ENCODE data around the gene HLA-DPB1. TPM values are rescaled to one million over a fixed set of nuclear protein-coding genes. Genes with fewer than 3 reads are reported as not detected.

HLA-DPB1 gene
- total and polyA plus RNA-seq, 9 of the 15 experiments (the other 6 are each of a cell fraction or from before 2014, with no cell fraction given) = 0.07 to 1.2 (median 0.51) TPM

DNA sequence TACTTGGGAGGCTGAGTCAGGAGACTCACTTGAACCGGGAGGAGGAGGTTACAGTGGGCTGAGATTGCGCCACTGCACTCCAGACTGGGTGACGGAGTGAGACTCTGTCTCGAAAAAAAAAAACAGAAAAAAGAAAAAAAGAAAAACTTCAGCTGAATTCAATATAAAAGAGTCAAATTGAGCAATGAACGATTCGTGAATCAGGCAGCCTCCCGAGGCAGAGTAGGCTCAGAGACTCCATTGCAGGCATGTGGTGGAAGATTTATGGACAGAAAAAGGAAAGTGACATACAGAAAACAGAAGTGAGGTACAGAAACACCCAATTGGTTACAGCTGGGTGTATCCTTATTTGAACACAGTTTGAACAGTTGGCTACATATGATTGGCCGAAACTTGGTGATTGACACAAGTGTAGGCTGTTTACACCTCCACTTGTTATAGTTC lies 56.3 kb downstream of the HLA-DPB1 start (continued):
- TF ChIP-seq, protein P1, sequence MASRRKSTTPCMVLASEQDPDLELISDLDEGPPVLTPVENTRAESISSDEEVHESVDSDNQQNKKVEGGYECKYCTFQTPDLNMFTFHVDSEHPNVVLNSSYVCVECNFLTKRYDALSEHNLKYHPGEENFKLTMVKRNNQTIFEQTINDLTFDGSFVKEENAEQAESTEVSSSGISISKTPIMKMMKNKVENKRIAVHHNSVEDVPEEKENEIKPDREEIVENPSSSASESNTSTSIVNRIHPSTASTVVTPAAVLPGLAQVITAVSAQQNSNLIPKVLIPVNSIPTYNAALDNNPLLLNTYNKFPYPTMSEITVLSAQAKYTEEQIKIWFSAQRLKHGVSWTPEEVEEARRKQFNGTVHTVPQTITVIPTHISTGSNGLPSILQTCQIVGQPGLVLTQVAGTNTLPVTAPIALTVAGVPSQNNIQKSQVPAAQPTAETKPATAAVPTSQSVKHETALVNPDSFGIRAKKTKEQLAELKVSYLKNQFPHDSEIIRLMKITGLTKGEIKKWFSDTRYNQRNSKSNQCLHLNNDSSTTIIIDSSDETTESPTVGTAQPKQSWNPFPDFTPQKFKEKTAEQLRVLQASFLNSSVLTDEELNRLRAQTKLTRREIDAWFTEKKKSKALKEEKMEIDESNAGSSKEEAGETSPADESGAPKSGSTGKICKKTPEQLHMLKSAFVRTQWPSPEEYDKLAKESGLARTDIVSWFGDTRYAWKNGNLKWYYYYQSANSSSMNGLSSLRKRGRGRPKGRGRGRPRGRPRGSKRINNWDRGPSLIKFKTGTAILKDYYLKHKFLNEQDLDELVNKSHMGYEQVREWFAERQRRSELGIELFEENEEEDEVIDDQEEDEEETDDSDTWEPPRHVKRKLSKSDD (conservative IDR thresholded peaks at IDR 0.05; ENCODE audit: low read length) = no peak
- TF ChIP-seq MXI1 (IDR thresholded peaks at IDR 0.05; ENCODE audit: low read depth, low read length) = no peak
- TF ChIP-seq SIN3A (IDR thresholded peaks at IDR 0.05; ENCODE audit: borderline replicate concordance in 2 of 2, control insufficient read depth in 1 of 2, low read depth in 2 of 2, low read length in 2 of 2) = no peak
- TF ChIP-seq, protein P2, sequence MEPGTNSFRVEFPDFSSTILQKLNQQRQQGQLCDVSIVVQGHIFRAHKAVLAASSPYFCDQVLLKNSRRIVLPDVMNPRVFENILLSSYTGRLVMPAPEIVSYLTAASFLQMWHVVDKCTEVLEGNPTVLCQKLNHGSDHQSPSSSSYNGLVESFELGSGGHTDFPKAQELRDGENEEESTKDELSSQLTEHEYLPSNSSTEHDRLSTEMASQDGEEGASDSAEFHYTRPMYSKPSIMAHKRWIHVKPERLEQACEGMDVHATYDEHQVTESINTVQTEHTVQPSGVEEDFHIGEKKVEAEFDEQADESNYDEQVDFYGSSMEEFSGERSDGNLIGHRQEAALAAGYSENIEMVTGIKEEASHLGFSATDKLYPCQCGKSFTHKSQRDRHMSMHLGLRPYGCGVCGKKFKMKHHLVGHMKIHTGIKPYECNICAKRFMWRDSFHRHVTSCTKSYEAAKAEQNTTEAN (CRISPR knock-in tag; IDR thresholded peaks at IDR 0.05) = no peak
- TF ChIP-seq, protein P3, sequence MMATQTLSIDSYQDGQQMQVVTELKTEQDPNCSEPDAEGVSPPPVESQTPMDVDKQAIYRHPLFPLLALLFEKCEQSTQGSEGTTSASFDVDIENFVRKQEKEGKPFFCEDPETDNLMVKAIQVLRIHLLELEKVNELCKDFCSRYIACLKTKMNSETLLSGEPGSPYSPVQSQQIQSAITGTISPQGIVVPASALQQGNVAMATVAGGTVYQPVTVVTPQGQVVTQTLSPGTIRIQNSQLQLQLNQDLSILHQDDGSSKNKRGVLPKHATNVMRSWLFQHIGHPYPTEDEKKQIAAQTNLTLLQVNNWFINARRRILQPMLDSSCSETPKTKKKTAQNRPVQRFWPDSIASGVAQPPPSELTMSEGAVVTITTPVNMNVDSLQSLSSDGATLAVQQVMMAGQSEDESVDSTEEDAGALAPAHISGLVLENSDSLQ (IDR thresholded peaks at IDR 0.05) = peak; percentile 93
- TF ChIP-seq, protein P4, sequence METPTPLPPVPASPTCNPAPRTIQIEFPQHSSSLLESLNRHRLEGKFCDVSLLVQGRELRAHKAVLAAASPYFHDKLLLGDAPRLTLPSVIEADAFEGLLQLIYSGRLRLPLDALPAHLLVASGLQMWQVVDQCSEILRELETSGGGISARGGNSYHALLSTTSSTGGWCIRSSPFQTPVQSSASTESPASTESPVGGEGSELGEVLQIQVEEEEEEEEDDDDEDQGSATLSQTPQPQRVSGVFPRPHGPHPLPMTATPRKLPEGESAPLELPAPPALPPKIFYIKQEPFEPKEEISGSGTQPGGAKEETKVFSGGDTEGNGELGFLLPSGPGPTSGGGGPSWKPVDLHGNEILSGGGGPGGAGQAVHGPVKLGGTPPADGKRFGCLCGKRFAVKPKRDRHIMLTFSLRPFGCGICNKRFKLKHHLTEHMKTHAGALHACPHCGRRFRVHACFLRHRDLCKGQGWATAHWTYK (CRISPR knock-in tag; IDR thresholded peaks at IDR 0.05) = no peak
- TF ChIP-seq PBX2 (CRISPR knock-in tag; IDR thresholded peaks at IDR 0.05; ENCODE audit: low read depth) = no peak
- TF ChIP-seq PBX2 (tag; conservative IDR thresholded peaks at IDR 0.05; ENCODE audit: low read depth) = peak; percentile 93
- TF ChIP-seq, protein P5, sequence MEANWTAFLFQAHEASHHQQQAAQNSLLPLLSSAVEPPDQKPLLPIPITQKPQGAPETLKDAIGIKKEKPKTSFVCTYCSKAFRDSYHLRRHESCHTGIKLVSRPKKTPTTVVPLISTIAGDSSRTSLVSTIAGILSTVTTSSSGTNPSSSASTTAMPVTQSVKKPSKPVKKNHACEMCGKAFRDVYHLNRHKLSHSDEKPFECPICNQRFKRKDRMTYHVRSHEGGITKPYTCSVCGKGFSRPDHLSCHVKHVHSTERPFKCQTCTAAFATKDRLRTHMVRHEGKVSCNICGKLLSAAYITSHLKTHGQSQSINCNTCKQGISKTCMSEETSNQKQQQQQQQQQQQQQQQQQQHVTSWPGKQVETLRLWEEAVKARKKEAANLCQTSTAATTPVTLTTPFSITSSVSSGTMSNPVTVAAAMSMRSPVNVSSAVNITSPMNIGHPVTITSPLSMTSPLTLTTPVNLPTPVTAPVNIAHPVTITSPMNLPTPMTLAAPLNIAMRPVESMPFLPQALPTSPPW (CRISPR knock-in tag; IDR thresholded peaks at IDR 0.05) = no peak
- TF ChIP-seq ZNF785 (CRISPR knock-in tag; IDR thresholded peaks at IDR 0.05) = no peak
- no peak for TF ChIP-seq NR2C1 (IDR thresholded peaks at IDR 0.05)
- TF ChIP-seq NR2C1 (tag; IDR thresholded peaks at IDR 0.05) = no peak
- TF ChIP-seq, protein P6, sequence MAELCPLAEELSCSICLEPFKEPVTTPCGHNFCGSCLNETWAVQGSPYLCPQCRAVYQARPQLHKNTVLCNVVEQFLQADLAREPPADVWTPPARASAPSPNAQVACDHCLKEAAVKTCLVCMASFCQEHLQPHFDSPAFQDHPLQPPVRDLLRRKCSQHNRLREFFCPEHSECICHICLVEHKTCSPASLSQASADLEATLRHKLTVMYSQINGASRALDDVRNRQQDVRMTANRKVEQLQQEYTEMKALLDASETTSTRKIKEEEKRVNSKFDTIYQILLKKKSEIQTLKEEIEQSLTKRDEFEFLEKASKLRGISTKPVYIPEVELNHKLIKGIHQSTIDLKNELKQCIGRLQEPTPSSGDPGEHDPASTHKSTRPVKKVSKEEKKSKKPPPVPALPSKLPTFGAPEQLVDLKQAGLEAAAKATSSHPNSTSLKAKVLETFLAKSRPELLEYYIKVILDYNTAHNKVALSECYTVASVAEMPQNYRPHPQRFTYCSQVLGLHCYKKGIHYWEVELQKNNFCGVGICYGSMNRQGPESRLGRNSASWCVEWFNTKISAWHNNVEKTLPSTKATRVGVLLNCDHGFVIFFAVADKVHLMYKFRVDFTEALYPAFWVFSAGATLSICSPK (IDR thresholded peaks at IDR 0.05; ENCODE audit: borderline replicate concordance) = no peak
- no peak for TF ChIP-seq GATA2 (CRISPR knock-in tag; IDR thresholded peaks at IDR 0.05)

All from K562 (cell line).